Vagina (tissue), 2 donors: ENCODE results near the gene N4BP2L2.

ENCODE experiments used
- POLR2A ChIP-seq, 2 donors: fragments of 450-650 bp; IDR thresholded peaks; one replicate each; pipeline ENCODE4 v1.6.1; 2017; ENCODE audit warnings: antibody characterized with exemption in 2 of 2, mild to moderate bottlenecking in 2 of 2, moderate library complexity in 2 of 2
- POLR2AphosphoS5 ChIP-seq, 2 donors: sonication (generic); formaldehyde crosslinking; IDR thresholded peaks; one replicate each; pipeline ENCODE4 v1.9.0; 2017; ENCODE audit warnings: antibody characterized with exemption in 2 of 2, mild to moderate bottlenecking in 2 of 2, low read depth in 1 of 2; ENCODE audit not compliant: insufficient read depth in 1 of 2
- TF ChIP-seq, protein P1 (sequence below), 3 experiments: fragments of 450-650 bp in 2 of 3; fragments of 200-600 bp in 1 of 3; sonication (generic) in 1 of 3; IDR thresholded peaks; one replicate each; pipeline ENCODE4 v1.5.1; 2017 to 2019; ENCODE audit warnings: antibody characterized with exemption in 3 of 3, mild to moderate bottlenecking in 2 of 3, moderate library complexity in 2 of 3

DNA sequence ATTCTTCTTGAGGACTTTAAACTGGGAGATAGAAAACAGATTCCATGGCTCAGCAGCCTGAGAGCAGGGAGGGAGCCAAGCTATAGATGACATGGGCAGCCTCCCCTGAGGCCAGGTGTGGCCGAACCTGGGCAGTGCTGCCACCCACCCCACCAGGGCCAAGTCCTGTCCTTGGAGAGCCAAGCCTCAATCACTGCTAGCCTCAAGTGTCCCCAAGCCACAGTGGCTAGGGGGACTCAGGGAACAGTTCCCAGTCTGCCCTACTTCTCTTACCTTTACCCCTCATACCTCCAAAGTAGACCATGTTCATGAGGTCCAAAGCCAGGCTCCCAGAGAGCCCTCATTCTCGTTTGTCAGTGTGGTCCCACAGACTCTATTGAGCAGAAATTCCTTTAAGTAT lies 118.7 kb downstream of the N4BP2L2 start:
- TF ChIP-seq, protein P1, sequence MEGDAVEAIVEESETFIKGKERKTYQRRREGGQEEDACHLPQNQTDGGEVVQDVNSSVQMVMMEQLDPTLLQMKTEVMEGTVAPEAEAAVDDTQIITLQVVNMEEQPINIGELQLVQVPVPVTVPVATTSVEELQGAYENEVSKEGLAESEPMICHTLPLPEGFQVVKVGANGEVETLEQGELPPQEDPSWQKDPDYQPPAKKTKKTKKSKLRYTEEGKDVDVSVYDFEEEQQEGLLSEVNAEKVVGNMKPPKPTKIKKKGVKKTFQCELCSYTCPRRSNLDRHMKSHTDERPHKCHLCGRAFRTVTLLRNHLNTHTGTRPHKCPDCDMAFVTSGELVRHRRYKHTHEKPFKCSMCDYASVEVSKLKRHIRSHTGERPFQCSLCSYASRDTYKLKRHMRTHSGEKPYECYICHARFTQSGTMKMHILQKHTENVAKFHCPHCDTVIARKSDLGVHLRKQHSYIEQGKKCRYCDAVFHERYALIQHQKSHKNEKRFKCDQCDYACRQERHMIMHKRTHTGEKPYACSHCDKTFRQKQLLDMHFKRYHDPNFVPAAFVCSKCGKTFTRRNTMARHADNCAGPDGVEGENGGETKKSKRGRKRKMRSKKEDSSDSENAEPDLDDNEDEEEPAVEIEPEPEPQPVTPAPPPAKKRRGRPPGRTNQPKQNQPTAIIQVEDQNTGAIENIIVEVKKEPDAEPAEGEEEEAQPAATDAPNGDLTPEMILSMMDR (IDR thresholded peaks at IDR 0.05) = no peak
- TF ChIP-seq POLR2A (IDR thresholded peaks at IDR 0.05) (no peak), POLR2AphosphoS5 (IDR thresholded peaks at IDR 0.05; ENCODE audit: insufficient read depth in 1 of 2, low read depth in 1 of 2) (no peak)
